ENCODE measurements around the gene SMO.
"Not testable (repeated sequence)": the region's sequence is repeated elsewhere in the genome, so short reads cannot be mapped to it uniquely, and the experiment has no call there.

GRCh38 chr7:129252603-129253002 lies 64.2 kb downstream of the SMO start:
- TF ChIP-seq CTCF (IDR thresholded peaks at IDR 0.05; ENCODE audit: low read depth, low read length, missing input control); HNF4A (conservative IDR thresholded peaks at IDR 0.05): not testable (repeated sequence)

All from liver (tissue), 3 donors.